ENCODE results near the gene CD53.

Gene CD53

GRCh38 chr1:110876748-110877341 lies 3.9 kb downstream of the CD53 start:
- no peak for DNase-seq

DNA sequence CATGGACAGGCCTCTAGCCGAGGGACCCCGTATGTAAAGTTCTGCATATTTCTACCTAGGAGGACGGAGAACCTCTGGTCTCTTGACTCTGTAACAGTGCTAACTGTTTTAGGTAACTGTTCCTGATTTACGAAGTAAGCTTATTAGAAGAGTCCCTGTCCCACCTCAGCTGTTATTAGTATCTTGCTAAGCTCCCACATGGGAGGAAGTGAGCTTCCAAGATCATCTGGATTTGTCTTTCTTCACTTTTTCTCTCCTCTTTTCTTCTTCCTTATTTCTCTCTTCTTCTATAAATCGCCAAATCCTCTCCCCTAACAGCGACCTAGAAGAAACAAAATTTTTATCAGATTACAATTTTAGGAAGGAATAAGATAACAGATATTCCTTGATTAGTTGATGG lies 4.4 kb downstream of the CD53 start:
- DNase-seq: no peak

DNA sequence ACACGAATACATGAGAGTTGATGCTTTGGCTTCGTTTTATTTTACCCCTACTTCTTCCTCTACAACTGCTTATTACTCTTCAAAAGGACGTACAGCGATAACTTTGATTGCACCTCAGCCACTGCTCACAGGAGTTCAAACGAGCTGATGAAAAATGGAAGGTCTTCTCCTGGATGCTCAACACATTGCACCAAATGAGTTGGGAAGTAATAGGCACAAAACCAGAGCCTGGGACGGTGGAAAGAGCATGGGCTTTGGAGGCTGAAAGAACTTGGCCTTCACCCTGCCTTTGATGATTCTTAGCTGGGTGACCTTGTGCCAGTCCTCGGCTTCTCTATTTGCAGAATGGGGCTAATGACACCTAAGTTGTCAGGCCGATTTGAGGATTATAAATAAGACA lies 4.8 kb downstream of the CD53 start:
- DNase-seq: no peak

DNA sequence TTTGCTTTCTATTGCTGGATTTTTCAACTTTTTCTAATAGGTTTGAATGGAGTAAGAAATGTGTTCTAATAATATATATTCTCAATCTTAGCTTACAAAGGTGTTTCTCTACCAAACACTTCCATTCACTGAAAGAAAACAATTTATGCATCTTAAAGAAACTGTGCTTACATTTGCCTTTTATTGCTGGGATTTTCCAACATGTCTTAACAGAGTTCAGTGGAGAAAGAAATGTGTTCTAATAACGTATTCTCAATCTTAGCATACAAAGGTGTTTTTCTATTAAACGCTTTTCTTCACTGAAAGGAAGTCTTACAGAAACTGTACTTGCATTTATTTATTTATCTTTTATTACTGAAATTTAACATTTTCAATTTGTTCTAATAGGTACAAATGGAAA lies 5.6 kb downstream of the CD53 start:
- DNase-seq: no peak

GRCh38 chr1:110878993-110879392 lies 6.0 kb downstream of the CD53 start:
- no peak for DNase-seq

DNA sequence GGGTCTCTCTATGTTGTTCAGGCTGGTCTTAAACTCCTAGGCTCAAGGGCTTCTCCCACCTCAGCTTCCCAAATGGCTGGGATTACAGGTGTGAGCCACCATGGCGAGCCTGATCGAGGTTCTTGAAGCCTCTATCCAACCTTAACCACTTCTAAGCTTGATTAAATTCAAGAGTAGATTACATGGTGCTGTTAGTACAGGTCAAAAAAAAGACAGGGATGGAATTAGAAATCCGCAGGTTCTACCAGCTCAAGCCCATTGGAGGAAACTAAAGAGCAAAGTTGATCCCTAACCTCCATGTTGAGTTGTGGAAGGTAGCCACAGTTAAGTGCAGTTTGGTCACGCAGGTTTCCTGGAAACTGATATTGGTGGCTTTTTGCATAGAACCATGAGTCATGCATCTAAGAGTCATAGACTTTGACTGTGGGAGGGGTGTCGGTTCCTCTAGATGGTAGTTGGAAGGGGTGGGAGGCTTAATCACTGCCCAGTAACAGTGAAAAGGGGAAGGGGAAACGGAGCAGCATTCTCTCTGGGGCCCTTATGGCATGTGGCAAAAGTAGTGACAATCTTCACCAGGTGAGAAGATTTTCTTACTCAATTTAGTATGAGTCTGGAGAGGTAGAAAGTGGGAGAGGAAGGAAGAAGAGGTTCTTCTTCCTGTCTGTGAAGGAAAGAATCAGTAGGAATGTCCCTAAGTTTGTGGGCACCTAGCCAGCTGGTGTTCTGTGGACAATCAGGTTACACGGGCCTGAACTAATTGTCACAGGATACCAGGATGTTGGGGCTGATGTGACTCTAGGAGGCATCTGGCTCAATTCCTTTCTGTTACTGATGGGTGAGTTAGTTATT lies 7.0 kb downstream of the CD53 start:
- DNase-seq: no peak

DNA sequence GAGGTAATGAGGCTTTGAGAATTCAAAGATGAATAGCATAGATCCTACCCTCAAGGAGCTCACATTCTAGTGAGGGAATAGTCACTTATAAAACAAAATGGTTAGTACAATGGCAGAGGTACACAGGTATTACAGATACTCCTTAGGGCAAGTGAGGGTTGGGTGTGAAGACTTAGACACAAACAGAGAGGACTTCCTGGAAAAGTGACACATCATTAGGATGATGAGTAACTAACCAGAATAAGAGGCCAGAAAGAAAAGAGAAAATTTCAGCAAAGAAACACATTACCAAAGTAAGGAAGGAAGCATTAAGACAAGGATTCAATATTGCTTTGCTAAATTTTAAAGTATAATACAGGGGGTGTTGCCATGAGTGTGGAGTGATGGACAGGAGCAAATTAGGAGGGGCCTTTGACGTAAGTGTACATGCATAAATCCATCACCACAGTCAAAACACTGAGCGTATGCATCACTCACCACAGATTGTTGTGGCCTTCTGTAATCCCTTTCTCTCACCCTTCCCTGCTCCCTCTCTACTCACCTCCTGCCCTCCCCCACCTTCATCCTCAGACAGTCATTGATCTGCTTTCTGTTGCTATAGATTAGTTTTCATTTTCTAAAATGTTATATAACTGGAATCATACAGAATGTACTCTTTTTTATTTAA lies 7.9 kb downstream of the CD53 start:
- no peak for DNase-seq

GRCh38 chr1:110888049-110888448 lies 15.1 kb downstream of the CD53 start:
- DNase-seq: no peak

GRCh38 chr1:110888641-110889040 lies 15.7 kb downstream of the CD53 start:
- DNase-seq: no peak

- no peak for DNase-seq
Measured at GRCh38 chr1:110890474-110891196, 17.7 kb downstream of the CD53 start.

DNA sequence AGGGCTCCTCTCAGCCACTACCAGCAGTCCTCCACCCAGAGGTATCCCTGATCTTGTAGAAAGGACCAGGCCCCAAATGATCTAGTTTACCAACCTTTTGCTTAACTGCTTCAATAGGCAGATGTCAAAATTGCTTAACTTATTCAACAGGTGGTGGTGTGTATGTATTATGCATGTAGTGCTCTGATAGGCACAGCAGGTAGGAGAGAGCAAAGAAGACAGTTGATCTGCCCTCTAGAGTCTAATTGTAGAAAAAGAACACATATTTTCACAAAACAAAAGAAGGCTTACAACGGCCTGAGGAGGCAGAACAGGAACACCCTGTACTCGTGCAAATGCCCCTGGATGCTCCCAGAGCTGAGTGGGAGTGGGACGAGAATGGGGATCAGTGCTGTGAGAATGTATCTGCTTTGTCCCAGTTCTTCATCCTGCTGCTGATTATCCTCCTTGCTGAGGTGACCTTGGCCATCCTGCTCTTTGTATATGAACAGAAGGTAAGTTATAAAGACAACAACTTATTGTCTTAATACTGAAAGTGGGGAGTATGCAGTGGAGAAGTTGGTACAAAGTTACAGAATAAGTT lies 21.1 kb downstream of the CD53 start:
- no peak for DNase-seq

DNA sequence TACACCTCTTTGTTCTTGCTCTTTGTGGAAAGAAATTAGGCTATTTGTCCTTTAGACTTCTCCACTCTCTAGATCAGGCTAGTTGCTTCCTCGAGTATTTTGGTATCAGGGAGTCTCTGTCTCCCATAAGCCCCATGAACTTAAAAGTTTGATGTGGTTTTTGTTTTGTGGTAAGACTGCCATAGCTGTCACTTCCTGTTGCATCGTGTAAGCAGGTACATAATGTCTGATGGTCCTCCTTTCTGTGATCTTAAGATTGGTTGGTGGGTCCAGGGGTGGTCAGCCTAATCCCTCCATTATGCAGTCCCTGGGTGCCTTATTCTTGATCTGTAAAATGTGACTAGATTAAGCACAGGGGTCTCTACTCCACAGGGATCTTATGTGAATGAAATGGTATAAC lies 23.1 kb downstream of the CD53 start:
- no peak for DNase-seq

DNA sequence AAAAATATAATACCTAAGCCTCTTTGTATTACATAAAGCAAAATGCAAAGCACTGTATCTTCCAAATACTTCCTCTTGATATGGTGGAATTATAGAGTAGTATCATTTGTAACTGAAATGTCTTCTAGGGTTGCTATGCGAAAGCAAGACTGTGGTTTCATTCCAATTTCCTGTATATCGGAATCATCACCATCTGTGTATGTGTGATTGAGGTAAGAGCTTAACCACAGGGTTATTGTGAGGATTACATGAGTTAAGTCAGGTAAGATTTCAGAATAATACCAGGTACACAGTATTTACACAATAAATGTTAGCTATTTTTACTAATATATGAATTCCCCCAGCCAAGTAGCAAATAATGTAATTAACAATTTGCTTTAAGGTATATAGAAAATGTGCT lies 24.7 kb downstream of the CD53 start:
- no peak for DNase-seq

DNA sequence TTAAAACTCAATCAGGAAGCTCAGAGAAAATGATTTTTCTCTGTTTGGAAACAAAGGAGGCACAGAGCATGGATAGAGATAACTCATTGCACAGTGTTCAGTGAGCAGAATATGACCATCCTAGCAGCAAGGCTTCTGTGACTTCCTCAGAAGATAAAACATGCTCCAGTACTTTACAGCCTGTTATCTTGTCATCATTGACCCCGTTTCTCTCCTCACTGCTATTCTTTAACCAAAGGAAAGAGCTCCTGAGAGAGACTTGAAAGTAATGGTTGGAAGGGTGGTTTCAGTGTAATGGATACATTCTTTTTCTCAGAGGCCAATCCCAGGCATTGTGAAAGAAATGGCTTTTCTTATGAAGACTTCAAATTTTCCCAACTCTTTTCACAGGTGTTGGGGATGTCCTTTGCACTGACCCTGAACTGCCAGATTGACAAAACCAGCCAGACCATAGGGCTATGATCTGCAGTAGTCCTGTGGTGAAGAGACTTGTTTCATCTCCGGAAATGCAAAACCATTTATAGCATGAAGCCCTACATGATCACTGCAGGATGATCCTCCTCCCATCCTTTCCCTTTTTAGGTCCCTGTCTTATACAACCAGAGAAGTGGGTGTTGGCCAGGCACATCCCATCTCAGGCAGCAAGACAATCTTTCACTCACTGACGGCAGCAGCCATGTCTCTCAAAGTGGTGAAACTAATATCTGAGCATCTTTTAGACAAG lies 25.9 kb downstream of the CD53 start:
- no peak for DNase-seq

DNA sequence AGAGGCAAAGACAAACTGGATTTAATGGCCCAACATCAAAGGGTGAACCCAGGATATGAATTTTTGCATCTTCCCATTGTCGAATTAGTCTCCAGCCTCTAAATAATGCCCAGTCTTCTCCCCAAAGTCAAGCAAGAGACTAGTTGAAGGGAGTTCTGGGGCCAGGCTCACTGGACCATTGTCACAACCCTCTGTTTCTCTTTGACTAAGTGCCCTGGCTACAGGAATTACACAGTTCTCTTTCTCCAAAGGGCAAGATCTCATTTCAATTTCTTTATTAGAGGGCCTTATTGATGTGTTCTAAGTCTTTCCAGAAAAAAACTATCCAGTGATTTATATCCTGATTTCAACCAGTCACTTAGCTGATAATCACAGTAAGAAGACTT lies 26.5 kb downstream of the CD53 start:
- no peak for DNase-seq

DNA sequence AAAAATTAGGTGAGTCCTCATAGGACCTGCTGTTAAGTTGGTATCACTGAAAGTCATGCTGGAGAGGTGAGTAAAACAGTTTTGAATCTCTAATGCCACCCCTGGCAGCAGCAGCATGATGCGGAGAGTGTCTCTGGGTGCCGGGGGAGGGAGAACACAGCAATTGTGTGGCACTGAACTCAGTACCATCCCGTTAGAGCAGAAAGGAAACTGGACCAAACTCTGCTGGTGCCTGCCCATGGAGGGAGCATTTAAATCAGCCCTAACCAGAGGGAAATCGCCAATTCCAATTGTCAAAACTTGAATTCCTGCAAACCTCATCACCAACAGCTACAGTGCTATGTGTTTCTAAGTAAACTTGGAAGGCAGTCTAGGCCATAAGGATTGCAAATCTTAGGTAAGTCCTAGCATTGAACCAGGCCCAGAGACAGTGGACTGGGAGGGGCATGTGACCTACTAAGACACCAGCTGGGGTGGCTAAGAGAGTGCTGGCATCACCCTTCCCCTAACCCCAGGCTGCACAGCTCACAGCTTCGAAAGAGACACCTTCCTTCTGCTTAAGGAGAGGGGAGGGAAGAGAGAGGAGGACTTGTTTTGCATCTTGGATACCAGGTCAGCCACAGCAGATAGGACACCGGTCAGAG lies 30.0 kb downstream of the CD53 start:
- no peak for DNase-seq

- DNase-seq: no peak
Measured at GRCh38 chr1:110903853-110904500, 31.0 kb downstream of the CD53 start.

- no peak for DNase-seq
Measured at GRCh38 chr1:110912784-110913183, 39.8 kb downstream of the CD53 start.

- DNase-seq: no peak
Measured at GRCh38 chr1:110914676-110915075, 41.7 kb downstream of the CD53 start.

- no peak for DNase-seq
Measured at GRCh38 chr1:110915804-110916203, 42.9 kb downstream of the CD53 start.

- no peak for DNase-seq
Measured at GRCh38 chr1:110916274-110916668, 43.3 kb downstream of the CD53 start.
